ENCODE measurements around the gene CCDC137.

CCDC137 gene

DNA sequence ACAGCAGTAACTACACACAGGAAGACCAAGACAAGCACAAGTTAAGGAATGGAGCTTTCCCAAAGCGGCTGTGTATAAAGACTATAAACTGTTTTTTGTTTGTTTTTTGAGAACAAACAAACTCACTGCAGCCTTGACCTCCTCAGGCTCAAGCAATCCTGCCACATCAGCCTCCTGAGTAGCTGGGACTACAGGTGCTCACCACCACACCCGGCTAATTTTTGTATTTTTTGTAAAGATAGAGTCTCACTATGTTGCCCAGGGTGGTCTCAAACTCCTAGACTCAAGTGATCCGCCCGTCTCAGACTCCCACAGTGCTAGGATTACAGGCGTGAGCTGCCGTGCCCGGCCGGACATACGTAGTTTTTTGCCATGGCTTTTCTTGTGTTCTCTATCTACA lies 6.1 kb upstream of the CCDC137 start:
- TF ChIP-seq, protein P1, sequence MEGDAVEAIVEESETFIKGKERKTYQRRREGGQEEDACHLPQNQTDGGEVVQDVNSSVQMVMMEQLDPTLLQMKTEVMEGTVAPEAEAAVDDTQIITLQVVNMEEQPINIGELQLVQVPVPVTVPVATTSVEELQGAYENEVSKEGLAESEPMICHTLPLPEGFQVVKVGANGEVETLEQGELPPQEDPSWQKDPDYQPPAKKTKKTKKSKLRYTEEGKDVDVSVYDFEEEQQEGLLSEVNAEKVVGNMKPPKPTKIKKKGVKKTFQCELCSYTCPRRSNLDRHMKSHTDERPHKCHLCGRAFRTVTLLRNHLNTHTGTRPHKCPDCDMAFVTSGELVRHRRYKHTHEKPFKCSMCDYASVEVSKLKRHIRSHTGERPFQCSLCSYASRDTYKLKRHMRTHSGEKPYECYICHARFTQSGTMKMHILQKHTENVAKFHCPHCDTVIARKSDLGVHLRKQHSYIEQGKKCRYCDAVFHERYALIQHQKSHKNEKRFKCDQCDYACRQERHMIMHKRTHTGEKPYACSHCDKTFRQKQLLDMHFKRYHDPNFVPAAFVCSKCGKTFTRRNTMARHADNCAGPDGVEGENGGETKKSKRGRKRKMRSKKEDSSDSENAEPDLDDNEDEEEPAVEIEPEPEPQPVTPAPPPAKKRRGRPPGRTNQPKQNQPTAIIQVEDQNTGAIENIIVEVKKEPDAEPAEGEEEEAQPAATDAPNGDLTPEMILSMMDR (IDR thresholded peaks at IDR 0.05; ENCODE audit: extremely low read depth, missing control alignments) = no peak
- no peak for DNase-seq (ENCODE audit: low spot score)

DNA sequence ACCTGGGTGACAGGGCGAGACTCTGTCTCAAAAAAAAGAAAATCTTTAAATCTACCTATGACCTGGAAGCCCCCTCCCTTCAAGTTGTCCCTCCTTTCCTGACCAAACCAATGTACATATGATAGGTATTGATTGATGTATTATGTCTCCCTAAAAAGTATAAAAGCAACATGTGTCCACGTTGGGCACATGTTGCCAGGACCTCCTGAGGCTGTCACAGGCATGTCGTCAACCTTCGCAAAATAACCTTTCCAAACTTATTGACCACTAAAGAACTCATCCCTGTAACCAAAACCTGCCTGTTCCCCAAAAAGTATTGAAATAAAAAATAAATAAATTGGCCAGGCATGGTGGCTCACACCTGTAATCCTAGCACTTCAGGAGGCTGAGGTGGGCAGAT lies 4.5 kb upstream of the CCDC137 start:
- TF ChIP-seq, protein P1 (IDR thresholded peaks at IDR 0.05; ENCODE audit: extremely low read depth, missing control alignments) = no peak
- no peak for DNase-seq (ENCODE audit: low spot score)

DNA sequence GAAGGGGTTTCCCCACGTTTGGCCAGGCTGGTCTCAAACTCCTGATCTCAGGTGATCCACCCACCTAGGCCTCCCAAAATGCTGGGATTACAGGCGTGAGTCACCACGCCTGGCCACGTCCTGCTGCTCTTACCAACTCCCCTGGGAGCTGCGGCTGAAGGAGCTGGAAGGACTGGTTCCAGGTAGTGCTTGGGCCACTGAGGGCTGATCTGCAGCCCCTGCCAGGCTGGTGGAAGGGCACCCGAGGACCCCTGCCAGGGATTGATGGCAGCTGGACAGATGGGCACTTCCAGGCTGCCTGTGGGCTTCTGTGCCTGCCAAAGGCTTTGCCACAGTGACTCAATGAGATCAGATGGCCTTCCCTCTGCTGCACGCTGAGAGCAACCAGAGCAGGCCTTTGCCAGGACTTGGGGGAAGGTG lies 2.5 kb upstream of the CCDC137 start:
- no peak for DNase-seq (ENCODE audit: low spot score)
- TF ChIP-seq, protein P1 (IDR thresholded peaks at IDR 0.05; ENCODE audit: extremely low read depth, missing control alignments) = no peak

DNA sequence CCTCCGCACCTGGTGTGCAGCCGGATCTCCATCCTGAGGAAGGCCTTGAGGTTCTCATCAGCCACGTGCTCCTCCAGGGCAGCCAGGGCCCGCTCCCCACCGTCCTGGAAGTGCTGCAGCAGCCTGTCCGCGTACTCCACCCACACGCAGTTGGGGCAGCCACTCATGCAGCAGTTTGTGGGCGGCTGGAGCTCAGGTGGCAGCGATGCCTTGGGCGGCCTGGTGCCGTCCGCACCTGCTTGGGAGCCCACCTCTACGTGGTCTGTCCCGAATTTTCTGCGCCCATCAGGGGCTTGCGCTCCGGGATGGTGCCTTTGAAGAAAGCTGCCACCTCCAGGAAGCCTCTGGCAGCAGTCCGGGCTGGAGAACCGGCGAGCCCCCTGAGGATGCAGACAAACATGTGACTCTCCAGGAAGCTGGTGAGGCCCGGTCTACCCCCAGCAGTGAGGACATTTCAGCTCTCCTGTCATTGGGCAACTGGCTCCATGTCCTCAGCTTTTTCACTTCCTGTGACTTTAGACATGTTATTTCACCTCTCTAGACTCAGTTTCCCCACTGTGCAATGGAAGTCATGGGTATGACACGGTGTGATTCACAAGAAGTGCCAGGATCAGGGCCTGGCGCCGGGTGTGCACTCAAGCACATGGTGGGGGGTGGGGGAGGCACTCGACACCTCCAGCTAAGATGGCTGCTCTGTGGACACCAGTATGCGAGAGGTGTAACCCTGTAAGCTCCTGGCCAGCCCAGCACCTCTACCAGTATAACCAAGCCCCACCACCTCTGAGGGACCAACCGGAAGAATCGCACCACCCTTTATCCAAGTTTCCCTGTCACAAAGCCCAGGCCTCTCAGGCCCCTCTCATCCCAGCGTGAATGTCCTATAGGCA lies 1.1 kb upstream of the CCDC137 start:
- peak; percentile 68 for DNase-seq (ENCODE audit: low spot score)
- TF ChIP-seq, protein P1 (IDR thresholded peaks at IDR 0.05; ENCODE audit: extremely low read depth, missing control alignments) = no peak

DNA sequence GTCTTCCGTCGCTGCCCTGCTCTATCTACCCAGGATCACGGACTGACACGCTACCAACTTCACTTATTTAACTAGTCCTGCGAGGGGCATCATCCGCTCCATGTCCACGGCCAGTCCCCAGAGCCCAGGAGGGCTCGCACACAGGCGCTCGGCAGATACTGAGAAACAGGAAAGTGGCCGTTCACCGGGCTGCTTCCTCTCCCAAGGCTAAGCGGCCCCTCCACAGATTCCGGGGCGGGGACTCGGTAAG lies 520 bp upstream of the CCDC137 start:
- DNase-seq (ENCODE audit: low spot score) = no peak
- TF ChIP-seq, protein P1 (IDR thresholded peaks at IDR 0.05; ENCODE audit: extremely low read depth, missing control alignments) = no peak

DNA sequence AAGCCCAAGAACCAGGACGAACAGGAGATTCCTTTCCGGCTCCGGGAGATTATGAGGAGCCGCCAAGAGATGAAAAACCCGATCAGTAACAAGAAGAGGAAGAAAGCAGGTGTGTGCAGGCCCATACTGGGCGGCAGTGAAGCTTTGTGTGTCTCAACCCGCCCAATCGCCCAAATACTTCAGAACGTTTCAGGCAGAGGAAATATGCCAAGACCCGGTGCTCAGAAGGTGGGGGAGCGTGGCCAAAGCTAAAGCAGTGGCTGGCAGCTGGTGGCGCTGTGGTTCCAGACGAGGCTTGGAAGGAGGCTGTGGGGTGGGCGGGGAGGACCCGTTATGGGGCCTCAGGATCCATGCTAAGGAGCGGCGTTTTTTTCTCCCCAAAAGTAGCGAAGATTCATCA lies 1.2 kb downstream of the CCDC137 start:
- no peak for DNase-seq (ENCODE audit: low spot score)
- TF ChIP-seq, protein P1 (IDR thresholded peaks at IDR 0.05; ENCODE audit: extremely low read depth, missing control alignments) = no peak

DNA sequence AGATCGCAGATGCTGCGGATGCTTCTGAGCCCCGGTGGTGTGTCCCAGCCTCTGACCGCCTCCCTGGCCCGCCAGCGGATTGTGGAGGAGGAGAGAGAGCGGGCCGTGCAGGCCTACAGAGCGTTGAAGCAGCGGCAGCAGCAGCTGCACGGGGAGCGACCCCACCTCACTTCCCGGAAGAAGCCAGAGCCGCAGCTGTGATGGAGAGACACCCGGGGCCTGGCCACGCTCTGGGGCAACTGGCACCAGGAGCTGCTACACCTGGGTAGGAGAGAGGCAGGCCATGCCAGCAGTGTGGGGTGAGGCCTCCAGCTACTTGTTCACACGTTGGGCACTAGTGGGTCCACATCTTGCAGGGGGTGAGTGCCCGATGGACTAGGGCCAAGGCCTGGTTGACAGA lies 6.0 kb downstream of the CCDC137 start:
- TF ChIP-seq, protein P1 (IDR thresholded peaks at IDR 0.05; ENCODE audit: extremely low read depth, missing control alignments) = no peak
- DNase-seq (ENCODE audit: low spot score) = no peak

All from GM20000 (cell line).